NCI-H2081 (cell line): ENCODE data around the gene NPIPB12.
"Not testable (repeated sequence)": the region's sequence is repeated elsewhere in the genome, so short reads cannot be mapped to it uniquely, and the experiment has no call there.

Experiments used
- DNase-seq, 2 experiments: peaks; one replicate each; lab custom pipeline; 2025; lab: John Stamatoyannopoulos, UW

Gene NPIPB12

DNA sequence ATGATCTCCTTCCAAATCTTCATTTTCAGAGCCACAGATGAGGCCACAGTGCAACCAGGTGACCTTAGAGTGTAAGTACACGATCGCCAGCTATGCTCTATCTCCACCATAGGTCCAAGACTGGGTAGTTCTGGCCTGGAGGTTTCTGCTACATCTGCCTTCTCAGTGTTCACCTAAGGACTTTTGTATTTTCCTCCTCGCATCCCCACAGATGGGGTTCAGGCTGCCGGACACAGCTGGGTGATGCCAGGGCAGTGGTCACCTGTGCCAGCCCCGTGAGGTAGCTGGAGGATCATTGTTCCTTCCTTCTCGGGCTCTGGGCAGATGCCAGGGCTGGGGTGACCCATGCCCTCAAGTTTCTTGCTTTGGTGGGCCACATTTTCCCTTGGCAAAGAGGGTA is at the start of gene NPIPB12:
Gene NPIPB12 (minus strand): TSS at position 101 of the 400 bp plus-strand sequence.
- not testable (repeated sequence) for DNase-seq

DNA sequence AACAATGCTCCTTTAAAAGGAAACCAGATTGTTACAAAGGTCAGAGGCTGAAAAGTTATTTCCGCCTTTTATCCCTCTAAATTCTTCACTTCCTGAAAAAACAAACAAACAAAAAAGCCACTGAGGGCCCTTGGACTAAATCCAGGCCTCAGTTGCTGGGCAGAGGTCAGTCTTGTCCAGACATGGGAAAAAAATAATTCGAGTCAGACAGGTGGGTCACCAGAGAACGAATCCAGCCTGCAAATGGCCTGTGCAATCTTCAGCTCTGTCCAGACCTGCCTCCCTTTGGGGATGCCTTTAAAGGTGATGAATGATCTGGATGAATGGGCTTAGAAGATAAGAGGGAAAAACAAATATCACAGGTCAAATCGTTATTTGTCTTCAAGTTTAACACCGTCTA is 15.3 kb upstream of the NPIPB12 start:
- DNase-seq = not testable (repeated sequence)

DNA sequence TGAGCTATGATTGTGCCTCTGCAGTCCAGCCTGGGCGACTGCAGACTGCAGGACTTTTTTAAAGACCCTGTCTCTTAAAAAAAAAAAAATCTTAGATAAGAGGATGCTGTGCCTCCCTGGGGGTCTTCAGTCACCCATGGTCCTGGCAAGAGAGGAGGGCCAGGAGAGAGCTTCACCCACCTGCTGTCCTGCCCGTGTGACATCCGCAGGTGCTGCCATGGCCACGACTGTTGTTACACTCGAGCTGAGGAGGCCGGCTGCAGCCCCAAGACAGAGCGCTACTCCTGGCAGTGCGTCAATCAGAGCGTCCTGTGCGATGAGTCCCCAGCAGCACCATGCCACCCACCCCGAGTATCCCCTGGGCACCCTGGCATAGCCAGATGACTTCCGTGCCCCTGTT is 23.9 kb downstream of the NPIPB12 start:
- DNase-seq = not testable (repeated sequence)

DNA sequence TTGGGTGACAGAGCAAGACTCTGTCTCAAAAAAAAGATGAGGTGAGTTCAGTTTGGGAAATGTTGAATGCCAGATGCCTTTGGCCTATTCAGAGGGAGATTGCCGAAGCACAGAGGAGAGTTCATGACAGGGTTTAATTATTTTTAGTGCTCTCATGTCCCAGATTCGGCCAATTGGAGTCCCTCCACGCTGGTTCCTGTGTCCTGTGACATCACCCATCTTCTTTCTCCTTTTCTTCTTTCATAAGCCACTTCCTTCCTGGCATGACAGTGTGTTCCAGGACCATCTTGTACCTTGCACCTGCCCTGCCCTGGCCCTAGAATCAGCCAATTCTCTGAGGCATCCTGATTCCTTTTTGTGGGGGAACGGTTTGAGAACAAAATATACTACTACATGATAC is 34.1 kb downstream of the NPIPB12 start:
- DNase-seq = not testable (repeated sequence)

DNA sequence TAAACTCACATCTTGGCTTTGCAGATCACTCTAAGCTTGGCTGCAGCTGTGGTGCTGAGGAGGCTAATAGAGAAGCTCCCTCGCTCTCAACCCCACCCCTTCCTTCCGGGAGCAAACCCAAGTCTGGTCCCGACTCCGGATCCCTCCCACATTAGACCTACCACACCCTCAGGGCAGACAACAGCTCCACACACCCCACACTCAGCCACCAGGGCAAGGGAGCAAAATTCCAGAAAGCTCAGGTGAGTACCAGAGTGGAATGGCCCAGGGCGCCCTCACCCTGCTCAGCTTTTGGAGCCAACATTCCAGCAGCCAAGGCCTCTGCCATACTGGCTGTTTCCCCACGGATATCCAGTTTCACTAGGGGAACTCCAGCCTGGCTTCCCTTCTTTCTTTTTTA is 36.5 kb downstream of the NPIPB12 start:
- DNase-seq = not testable (repeated sequence)

DNA sequence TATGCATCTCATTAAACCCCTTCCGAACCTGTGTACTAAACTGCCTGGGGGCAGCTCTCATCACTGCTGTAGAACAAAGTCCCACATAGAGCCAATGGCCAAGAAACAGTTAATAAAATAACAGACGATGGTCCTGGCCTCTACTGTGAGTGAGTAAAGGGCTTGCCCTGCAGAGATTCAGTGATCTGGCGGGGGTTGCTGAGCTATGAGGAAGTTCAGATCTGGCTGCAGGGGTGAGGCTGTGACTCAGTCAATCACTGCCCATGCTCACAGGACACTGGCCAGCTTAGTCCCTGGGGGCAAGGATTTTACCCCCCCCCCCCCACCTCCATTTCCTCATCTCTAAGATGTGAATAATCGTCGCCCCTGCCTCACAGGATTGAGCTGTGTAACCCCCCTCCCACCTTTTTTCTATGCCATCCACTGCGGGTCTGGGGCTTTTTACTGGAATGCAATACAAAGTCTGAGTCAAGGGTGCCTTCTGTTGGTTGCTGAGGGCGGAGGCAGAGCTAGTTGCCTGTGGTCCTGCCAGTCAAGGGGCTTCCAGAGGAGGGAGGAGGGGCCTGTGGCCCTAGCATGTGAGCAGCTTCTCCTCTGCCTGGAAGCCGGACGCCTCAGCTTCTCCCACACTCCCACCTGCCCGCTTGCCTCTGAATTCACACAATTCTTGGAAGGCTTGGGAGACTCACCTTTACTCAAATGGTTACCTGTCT is 38.4 kb downstream of the NPIPB12 start:
- DNase-seq = not testable (repeated sequence)

DNA sequence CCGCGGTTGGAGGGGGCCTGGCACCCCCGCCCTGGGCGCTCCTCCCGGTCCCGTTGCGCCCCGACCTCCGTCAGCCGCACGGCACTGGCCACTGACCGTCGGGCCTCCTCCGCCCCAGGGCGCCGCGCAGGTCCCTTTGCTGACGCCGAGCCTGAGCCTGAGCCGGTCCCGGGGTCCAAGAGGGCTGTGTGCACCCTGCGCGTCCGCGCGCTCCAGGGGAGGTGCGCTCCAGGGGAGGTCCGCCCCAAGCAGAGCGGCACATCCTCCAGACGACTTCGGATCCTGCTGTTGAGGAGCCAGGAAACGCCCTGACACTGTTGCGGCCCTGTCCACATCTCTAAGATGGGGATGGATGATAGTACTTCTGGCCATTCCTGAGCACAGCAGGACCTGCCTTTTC is 39.3 kb downstream of the NPIPB12 start:
- DNase-seq = not testable (repeated sequence)

DNA sequence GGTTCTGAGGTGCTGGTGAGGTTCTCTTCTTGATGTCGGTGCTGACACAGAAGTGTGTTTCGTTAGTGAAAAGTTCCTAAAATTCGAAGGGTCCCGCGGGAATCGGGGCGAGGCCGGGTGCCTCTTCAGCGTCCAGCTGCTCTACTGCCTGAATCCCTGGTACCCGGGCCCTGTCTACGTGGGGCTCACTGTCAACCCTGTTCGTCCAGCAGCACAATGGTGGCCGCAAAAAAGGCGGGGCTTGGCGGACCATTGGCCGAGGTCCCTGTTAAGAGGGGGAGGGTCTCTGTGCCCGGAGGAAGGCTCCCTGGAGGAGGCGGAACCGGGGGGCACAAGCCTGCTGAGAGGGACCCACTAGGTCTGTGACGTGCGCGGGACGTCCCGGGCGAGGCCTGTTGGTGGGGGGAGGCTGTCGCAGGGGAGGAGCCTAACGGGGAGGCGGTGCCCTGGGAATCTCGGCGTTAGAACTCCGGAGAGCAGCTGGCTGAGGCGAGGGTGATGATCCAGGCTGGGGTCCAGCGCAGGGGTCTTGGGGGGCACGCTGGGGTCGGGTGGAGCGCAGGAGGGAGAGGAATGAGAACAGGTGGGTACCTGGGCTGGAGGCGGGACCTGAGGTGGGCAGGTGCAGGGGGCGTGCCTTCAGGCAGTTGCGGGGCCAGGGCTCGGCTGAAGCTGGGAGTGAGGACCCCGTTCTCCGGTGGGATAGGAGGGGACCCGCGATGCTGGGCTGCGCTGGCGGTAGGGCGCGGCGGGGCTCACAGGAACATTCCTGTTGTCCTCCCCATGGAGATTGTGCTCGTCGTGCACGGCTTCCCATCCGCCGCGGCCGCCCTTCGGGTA is 40.0 kb downstream of the NPIPB12 start:
- DNase-seq = not testable (repeated sequence)

DNA sequence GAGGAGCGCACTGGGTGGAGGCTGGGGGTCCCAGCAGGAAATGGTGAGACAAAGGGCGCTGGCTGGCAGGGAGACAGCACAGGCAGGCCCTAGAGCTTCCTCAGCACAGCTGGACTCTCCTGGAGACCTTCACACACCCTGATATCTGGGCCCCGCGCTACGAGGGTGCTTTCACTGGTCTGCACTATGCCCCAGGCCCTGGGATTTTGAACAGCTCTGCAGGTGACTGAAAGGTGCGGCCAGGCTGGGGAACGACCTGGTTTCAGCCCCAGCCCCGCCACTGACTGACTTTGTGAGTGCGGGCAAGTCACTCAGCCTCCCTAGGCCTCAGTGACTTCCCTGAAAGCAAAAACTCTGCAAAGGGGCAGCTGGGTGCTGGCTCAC is 45.6 kb downstream of the NPIPB12 start:
- DNase-seq = not testable (repeated sequence)

DNA sequence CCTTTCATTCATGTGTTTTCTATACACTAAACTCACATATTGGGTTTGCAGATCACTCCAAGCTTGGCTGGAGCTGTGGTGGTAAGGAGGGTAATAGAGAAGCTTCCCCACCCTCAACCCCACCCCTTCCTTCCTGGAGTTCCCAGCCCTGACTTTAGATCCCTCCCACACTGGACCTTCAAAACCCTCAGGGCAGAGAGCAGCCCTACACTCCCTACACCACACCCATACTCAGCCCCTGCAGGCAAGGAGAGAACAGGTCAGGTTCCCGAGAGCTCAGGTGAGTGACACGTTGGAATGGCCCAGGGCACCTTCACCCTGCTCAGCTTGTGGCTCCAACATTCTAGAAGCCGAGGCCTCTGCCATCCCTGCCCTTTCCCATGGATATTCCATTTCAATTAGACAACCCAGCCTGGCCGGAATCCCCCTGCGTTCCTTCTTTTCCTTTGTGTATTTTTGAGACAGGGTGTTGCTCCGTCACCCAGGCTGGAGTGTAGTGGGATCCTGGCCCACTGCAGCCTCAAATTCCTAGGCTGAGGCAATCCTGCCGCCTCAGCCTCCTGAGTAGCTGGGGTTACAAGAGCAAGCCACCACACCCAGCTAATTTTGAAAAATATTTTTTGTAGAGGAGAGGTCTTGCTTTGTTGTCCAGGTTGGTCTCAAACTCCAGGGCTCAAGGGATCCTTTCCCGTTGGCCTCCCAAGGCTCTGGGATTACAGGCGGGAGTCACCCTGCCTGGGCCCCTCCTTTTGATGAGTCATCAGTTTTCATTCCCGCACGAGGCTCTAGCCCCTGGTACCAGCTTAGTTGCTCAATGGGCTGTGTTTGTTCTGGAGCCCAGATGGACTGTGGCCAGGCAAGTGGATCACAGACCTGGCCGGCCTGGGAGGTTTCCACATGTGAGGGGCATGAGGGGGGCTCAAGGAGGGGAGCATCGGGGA is 46.2 kb downstream of the NPIPB12 start, which contains the start of gene SULT1A4:
Gene SULT1A4 (plus strand): TSS at position 208 of the 941 bp plus-strand sequence. CDS start 1,473 bp downstream, outside the sequence.
- DNase-seq = not testable (repeated sequence)

DNA sequence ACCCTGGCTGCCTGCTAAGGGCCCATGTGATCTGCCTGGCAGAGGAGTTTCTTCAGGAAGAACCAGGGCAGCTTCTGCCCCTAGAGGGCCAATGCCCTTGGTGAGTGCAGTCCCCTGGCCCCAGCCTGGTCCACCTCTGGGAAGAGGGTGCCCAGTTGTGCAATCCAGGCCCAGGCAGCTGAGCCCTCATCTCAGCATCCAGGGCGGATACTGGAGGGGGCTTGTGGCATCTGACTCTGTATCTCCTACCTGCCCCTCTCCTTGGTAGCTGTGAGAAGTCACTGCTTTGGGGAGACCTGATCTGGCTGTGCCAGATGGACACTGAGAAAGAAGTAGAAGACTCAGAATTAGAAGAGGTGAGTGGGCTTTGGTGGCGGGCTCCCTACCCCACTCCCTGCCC is 48.5 kb downstream of the NPIPB12 start:
- not testable (repeated sequence) for DNase-seq

DNA sequence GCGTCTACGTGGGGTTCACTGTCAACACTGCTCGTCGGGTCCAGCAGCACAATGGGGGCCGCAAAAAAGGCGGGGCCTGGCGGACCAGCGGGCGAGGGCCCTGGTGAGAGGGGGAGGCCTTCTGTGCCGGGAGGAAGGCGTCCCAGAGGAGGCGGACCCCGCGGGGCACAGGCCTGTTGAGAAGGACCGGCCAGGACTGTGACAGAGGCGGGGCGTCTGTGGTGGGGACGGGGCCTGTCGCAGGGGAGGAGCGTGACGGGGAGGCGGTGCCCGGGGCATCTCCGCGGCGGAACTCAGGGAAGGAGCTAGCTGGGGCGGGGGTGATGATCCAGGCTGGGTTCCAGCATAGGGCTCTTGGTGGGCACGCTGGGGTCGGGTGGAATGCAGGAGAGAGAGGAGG is 51.4 kb downstream of the NPIPB12 start:
- DNase-seq = not testable (repeated sequence)

DNA sequence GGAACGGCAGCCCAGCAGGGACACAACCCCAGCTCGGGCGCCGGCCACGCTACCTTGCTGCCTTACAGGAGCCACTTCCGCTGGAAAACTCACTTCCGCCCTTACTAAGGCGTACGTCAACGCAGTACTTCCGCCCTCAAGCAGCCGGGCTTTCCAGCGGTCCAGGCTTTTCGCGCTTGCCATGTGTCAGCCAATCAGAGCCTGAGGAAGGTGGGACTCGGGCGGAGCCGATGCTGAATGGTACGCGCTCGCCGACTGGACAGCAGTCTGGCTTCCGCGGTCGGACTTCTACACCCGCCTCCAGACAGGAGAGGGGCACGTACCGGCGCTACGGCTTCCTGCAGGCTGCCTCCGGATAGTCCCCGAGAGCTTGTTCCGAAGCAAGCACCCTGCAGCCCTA is 51.9 kb downstream of the NPIPB12 start, which contains the start of the genes BOLA2 and SLX1B:
Gene BOLA2 (minus strand): TSS at position 83 of the 400 bp plus-strand sequence. CDS start 98 bp downstream, outside the sequence.
Gene SLX1B (plus strand): TSS at position 265 of the 400 bp plus-strand sequence.
- not testable (repeated sequence) for DNase-seq

DNA sequence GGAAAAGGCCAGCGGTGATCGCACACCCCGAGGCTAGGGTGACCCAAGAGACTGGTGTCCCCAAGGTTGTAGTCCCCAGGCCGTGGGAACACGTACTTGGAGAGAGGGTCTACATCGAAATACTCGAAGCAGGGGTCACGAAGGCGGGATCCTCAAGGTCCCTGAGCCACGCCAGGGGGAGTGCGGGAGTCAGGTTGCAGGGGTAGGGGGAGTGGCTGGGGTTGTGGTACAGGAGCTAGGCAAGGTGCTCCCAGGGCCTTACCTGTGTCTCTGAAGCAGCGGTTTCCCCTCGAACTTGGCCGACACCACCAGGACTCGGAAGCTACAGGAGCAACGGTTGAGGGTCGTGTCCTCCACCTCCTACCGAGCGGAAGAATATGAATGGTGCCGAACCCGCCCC is 52.5 kb downstream of the NPIPB12 start:
- DNase-seq = not testable (repeated sequence)
